HG03108 (cell line): ENCODE data around the gene TEX44.

ENCODE experiments used
- ATAC-seq: cut with Tn5 transposase; IDR thresholded peaks from one replicate; pipeline ENCODE4 v1.9.1; 2021; ENCODE audit warnings: moderate library complexity; ENCODE audit not compliant: unreplicated experiment

Gene TEX44

DNA sequence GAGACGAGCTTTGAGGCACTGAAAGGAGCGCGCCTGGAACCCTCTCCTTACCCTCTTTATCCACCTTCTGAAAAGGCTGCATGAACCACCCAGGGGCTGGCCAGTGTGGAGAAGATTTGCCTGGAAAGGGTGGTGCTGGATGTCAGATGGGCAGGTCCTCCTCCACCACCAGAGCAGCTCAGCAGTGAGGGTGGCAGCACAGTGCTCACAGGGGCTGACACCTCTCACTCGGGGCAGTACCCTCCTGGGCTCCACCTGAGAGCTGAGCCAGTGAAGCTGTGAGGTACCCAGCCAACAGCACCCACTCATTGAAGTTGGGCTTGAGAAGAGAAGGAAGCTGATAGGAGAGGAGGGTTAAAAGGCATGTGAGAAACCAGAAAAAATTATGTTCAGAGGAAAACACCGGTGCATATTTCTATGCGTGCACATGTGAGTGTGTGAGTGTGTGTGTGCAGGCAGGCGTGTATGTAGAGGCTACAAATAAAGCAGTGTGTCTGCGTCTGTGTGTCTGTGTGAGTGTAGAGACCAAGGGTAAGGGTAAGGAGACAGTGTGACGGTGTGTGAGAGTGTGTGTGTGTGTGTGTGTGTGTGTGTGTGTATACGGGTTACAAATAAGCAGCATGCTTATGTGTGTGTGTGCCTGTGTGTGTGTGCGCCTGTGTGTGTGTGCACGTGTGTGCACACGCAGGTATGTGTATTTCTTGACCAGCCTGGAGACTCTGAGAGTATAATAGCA, 40.7 kb downstream of the TEX44 start:
- ATAC-seq = no peak

DNA sequence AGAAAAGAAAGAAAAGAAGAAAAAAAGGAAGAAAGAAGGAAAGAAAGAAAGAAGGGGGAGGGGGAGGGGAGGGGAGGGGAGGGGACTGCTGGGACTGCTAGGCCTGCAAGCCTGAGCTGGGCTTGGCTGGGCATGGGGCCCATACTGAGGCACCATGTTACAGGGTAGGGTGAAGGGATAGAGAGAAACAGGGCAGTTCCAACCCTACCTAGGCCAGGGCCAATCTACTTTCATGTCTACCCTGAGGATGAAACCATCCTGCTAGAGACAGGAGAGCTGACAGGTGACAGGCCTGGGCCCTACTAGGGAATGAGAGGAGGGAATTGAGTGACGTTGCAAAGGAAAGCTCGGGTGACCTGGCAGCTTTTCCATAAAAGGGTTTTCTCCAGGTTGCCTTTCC, 41.7 kb downstream of the TEX44 start:
- ATAC-seq = no peak

DNA sequence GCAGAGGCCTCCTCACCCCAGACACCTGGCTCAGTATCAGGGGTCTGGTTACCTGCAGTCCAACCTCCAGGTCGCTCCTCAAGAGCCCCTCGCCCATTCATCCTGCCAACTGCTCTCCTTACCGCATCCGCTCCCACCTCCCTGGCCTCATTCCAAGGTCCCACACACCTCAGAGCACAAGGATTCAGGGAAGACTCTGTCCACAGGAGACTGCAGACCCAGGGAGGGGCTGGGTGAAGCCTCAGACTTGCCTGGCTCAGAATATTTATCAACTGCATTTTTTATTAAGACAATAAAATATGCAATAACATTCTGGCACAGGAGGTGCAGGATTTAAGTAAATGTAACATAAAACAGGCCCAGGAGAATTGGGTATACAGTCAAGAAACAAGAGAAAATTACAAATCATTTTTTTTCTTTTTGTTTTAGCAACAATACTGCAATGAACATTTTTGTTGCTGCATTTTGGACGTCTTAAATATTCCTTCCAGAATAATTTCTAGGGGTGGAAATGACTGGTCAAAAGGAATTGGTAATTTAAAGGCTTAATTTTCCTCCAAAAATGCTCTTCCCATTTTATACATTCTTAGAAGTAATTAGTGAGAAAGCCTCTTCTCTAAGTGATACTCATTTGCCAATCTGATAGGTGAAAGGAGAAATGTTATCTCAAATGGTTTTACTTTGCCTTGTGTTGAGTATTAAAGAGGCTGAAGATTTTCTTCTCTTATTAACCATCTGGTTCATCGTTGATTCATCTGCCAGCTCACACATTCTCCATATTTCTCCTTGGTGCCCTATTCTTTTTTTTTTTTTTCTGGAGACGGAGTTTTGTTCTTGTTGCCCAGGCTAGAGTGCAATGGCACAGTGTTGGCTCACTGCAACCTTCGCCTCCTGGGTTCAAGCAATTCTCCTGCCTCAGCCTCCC, 42.5 kb downstream of the TEX44 start:
- no peak for ATAC-seq

DNA sequence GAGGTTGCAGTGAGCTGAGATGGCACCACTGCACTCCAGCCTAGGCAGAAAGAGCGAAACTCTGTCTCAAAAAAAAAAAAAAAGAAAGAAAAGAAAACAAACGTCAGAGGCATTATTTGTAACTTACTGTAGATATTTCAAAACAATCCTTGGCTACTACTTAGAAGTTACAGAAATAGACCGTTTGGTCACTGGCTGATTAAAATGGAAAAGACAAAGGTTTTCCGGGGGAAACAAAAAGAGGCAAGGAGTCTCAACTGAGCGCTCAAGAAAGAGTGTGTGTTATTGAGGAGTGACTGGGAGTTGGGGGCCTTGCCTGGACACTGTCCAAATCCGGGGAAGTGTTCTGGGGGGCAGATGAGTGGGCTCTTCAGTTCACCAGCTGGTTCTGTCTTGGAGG, 47.6 kb downstream of the TEX44 start:
- no peak for ATAC-seq

DNA sequence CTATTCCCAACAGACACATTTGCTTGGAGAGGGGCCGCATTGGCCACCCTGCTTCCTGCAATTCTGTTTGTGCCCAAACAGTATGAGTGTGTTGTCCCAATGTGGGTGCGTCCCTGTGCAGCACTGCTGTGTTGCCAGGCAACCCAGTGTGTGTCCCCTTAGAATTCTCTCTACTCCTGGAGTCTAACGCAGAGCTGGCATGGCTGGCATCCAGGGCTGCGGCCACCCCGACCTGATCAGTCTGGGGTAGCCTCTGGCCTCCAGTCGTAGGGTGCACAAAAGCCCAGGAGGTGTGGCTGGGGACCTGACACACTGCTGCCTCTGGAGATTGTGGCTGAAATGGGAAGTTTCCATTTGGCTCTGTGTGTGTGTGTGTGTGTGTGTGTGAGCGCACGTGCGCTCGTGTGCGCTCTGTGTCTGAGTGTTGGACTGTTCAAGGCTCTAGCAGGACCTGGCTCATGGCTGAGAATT, 48.0 kb downstream of the TEX44 start:
- ATAC-seq = no peak

DNA sequence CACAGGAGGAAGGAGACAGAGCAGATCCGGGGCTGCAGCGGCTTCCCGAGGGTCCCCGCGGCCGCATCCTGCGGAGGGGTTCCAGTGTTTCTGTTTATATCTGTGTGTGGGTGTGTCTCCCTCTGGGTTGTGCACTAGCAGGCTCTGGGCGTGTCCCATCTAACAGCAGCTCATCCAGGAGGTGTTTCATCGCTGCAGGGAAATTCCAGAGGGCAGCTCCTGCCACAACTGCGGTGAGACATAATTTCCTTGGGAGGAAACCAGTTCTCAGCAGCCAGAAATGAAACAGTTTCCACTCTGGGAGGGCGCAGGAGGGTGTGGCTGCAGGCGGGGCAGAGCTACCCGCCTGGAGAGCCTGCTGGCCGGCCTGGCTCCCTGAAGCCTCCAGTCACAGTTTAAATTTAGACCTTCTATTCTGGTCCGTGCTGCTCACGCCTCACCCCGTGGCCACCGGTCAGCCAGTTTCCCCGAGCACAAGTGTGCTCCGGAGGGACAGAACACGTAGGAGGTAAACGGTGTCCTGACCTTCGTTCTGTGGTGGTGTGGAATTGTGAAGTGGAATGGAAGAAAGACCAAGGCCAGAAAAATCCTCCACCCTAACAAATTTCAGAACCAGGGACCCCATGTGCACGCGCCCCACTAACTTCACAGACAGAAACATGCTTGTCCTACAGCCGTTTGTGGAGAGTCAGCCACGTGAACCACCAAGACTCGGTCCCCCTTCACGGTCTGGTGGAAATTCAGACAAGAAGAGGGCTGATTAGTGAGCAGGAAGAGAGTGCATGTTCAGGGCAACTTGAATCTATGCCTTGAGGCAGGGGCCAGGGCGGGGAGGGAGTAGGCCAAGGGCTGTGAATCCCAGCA, 50.2 kb downstream of the TEX44 start:
- ATAC-seq = peak; percentile 74

DNA sequence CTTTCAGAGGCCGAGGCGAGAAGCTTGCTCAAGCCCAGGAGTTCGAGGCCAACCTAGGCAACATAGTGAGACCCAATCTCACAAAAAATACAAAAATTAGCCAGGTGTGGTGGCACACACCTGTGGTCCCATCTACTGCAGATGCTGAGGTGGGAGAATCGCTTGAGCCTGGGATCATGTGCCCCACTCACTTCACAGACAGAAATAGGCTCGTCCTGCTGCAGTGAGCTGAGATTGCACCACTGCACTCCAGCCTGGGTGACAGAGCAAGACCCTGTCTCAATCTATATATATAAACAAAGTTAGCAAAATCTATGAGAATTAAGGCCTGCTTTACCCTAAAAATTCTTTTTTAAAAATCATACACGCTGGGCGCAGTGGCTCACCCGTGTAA, 50.8 kb downstream of the TEX44 start:
- no peak for ATAC-seq
